ENCODE measurements around the gene TUBGCP6.
"Not testable (repeated sequence)": the region's sequence is repeated elsewhere in the genome, so short reads cannot be mapped to it uniquely, and the experiment has no call there.

Gene TUBGCP6

GRCh38 chr22:50216055-50216683 lies 28.7 kb downstream of the TUBGCP6 start:
- no peak for DNase-seq
- no peak for TF ChIP-seq POLR2A (IDR thresholded peaks at IDR 0.05; ENCODE audit: low read length)
- no peak for TF ChIP-seq GATA1 (IDR thresholded peaks at IDR 0.05; ENCODE audit: low read depth, low read length)

- no peak for TF ChIP-seq POLR2A (IDR thresholded peaks at IDR 0.05; ENCODE audit: low read length)
- TF ChIP-seq GATA1 (IDR thresholded peaks at IDR 0.05; ENCODE audit: low read depth, low read length) = no peak
- no peak for DNase-seq
Measured at GRCh38 chr22:50215297-50216054, 29.3 kb downstream of the TUBGCP6 start.

GRCh38 chr22:50213263-50213662 lies 31.6 kb downstream of the TUBGCP6 start:
- DNase-seq = no peak
- TF ChIP-seq GATA1 (IDR thresholded peaks at IDR 0.05; ENCODE audit: low read depth, low read length) (no peak), POLR2A (IDR thresholded peaks at IDR 0.05; ENCODE audit: low read length) (no peak)

- DNase-seq = no peak
- no peak for TF ChIP-seq GATA1 (IDR thresholded peaks at IDR 0.05; ENCODE audit: low read depth, low read length)
- TF ChIP-seq POLR2A (IDR thresholded peaks at IDR 0.05; ENCODE audit: low read length) = no peak
Measured at GRCh38 chr22:50211147-50211546, 33.7 kb downstream of the TUBGCP6 start.

- no peak for TF ChIP-seq POLR2A (IDR thresholded peaks at IDR 0.05; ENCODE audit: low read length)
- no peak for TF ChIP-seq GATA1 (IDR thresholded peaks at IDR 0.05; ENCODE audit: low read depth, low read length)
- DNase-seq = no peak
Measured at GRCh38 chr22:50210378-50211139, 34.3 kb downstream of the TUBGCP6 start.

- peak; percentile 71 to 83 for DNase-seq
- no peak for TF ChIP-seq GATA1 (IDR thresholded peaks at IDR 0.05; ENCODE audit: low read depth, low read length)
- TF ChIP-seq POLR2A (IDR thresholded peaks at IDR 0.05; ENCODE audit: low read length) = no peak
Measured at GRCh38 chr22:50209893-50210292, 34.9 kb downstream of the TUBGCP6 start.

GRCh38 chr22:50208939-50209892 lies 35.6 kb downstream of the TUBGCP6 start:
- TF ChIP-seq GATA1 (IDR thresholded peaks at IDR 0.05; ENCODE audit: low read depth, low read length) (no peak), POLR2A (IDR thresholded peaks at IDR 0.05; ENCODE audit: low read length) (peak; percentile 15)
- DNase-seq = no peak

GRCh38 chr22:50208430-50208938 lies 36.3 kb downstream of the TUBGCP6 start:
- no peak for DNase-seq
- no peak for TF ChIP-seq POLR2A (IDR thresholded peaks at IDR 0.05; ENCODE audit: low read length)

- TF ChIP-seq GATA1 (IDR thresholded peaks at IDR 0.05; ENCODE audit: low read depth, low read length) (no peak), POLR2A (IDR thresholded peaks at IDR 0.05; ENCODE audit: low read length) (no peak)
- DNase-seq = no peak
Measured at GRCh38 chr22:50207383-50208140, 37.3 kb downstream of the TUBGCP6 start.

- DNase-seq = peak; percentile 25 to 28
- TF ChIP-seq GATA1 (IDR thresholded peaks at IDR 0.05; ENCODE audit: low read depth, low read length) = no peak
- TF ChIP-seq POLR2A (IDR thresholded peaks at IDR 0.05; ENCODE audit: low read length) = no peak
Measured at GRCh38 chr22:50206599-50206998, 38.2 kb downstream of the TUBGCP6 start.

GRCh38 chr22:50205781-50206569 lies 38.8 kb downstream of the TUBGCP6 start:
- no peak for TF ChIP-seq GATA1 (IDR thresholded peaks at IDR 0.05; ENCODE audit: low read depth, low read length)
- no peak for DNase-seq

- DNase-seq = not testable (repeated sequence)
Measured at GRCh38 chr22:50204998-50205397, 39.8 kb downstream of the TUBGCP6 start.
